Activated B cell treated with CpG ODN at 0.5 μM for 24 hours (primary cell): ENCODE results near the gene METTL24. TPM values are rescaled to one million over a fixed set of nuclear protein-coding genes. Genes with fewer than 3 reads are reported as not detected.
"Not testable (repeated sequence)": the region's sequence is repeated elsewhere in the genome, so short reads cannot be mapped to it uniquely, and the experiment has no call there.

Experiments used
- ATAC-seq: fragments of 200-7000 bp; cut with Tn5 transposase; one replicate; pipeline ENCODE4 v1.10.0; 2021; ENCODE audit warnings: low read depth, mild to moderate bottlenecking, moderate library complexity
- CTCF ChIA-PET: fragments of 350-600 bp; sonication (Branson Sonifier 250); formaldehyde crosslinking; loops from one replicate; lab custom pipeline; 2021; ENCODE audit warnings: antibody characterized with exemption; lab: Charles Lee
- POLR2A ChIA-PET: fragments of 350-600 bp; sonication (Branson Sonifier 250); formaldehyde crosslinking; loops from one replicate; lab custom pipeline; 2021; ENCODE audit warnings: antibody characterized with exemption; lab: Charles Lee
- DNase-seq: peaks from one replicate; pipeline ENCODE4 v3.0.0; 2022
- H3K27ac Mint-ChIP-seq: one replicate; pipeline ENCODE4 v1.8.0; 2020; ENCODE audit warnings: mixed read lengths
- H3K27me3 Mint-ChIP-seq: one replicate; pipeline ENCODE4 v1.8.0; 2021; ENCODE audit warnings: mixed read lengths
- H3K36me3 Mint-ChIP-seq: one replicate; pipeline ENCODE4 v1.8.0; 2021; ENCODE audit warnings: low read depth, mixed read lengths
- H3K4me1 Mint-ChIP-seq: one replicate; pipeline ENCODE4 v1.8.0; 2021; ENCODE audit warnings: mixed read lengths
- H3K4me3 Mint-ChIP-seq: one replicate; pipeline ENCODE4 v1.8.0; 2020; ENCODE audit warnings: mild to moderate bottlenecking, mixed read lengths
- H3K9me3 Mint-ChIP-seq: one replicate; pipeline ENCODE4 v1.8.0; 2020; ENCODE audit warnings: mixed read lengths
- intact Hi-C: fragments of 100-400 bp; cut with micrococcal nuclease; formaldehyde crosslinking; loops from one replicate; pipeline ENCODE4 v1.15.1; 2024
- total RNA-seq: library from RNA; stranded (reverse); gene quantifications from 2 replicates; pipeline ENCODE4 v1.2.3, GENCODE V29; 2022
- TF ChIP-seq, protein P1 (sequence below): fragments of 200-600 bp; IDR thresholded peaks from one replicate; pipeline ENCODE4 v1.8.0; 2022; ENCODE audit warnings: antibody characterized with exemption, mild to moderate bottlenecking

Gene METTL24
- total RNA-seq, 1 donor from 2014 or later = not detected

DNA sequence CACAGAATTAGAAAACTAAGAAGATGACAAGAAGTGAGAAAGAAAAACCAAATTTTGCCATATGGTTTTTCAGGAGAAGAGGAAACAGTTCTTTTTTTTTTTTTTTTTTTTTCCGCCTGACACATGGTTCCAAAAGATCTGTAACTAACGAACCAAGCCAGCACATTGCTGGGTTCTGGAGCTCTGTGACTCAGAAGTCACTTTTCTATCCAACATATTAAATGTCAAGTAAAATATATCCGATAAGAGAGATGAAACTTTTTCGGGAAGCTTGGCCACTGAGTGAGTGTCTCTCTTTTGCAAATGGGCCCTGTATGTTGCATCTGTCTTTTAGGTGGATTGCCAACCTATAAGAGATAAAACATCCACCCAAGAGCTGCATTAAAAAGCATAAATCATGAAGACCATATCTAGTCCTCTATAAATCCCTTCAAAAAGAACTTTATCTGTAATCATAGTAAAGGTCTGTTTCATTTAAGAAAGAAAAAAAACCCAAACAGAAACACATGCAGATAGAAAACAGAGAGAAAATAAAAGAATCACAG lies 4.6 kb downstream of the METTL24 start:
- ChIA-PET POLR2A (no interaction called here), CTCF (no interaction called here)
- no peaks in the 10 kb centered on the region for H3K36me3 Mint-ChIP-seq
- H3K9me3 Mint-ChIP-seq = no peaks in the 10 kb centered on the region
- peaks cover 21% of the 10 kb centered on the region for H3K27me3 Mint-ChIP-seq
- intact Hi-C loops = no loop called here
- DNase-seq (no peak), ATAC-seq (no peak)
- peaks cover 4% of the 10 kb centered on the region for H3K4me1 Mint-ChIP-seq
- TF ChIP-seq, protein P1, sequence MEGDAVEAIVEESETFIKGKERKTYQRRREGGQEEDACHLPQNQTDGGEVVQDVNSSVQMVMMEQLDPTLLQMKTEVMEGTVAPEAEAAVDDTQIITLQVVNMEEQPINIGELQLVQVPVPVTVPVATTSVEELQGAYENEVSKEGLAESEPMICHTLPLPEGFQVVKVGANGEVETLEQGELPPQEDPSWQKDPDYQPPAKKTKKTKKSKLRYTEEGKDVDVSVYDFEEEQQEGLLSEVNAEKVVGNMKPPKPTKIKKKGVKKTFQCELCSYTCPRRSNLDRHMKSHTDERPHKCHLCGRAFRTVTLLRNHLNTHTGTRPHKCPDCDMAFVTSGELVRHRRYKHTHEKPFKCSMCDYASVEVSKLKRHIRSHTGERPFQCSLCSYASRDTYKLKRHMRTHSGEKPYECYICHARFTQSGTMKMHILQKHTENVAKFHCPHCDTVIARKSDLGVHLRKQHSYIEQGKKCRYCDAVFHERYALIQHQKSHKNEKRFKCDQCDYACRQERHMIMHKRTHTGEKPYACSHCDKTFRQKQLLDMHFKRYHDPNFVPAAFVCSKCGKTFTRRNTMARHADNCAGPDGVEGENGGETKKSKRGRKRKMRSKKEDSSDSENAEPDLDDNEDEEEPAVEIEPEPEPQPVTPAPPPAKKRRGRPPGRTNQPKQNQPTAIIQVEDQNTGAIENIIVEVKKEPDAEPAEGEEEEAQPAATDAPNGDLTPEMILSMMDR = no peak
- no peak overlapping the region for H3K4me3 Mint-ChIP-seq
- no peak overlapping the region for H3K27ac Mint-ChIP-seq

DNA sequence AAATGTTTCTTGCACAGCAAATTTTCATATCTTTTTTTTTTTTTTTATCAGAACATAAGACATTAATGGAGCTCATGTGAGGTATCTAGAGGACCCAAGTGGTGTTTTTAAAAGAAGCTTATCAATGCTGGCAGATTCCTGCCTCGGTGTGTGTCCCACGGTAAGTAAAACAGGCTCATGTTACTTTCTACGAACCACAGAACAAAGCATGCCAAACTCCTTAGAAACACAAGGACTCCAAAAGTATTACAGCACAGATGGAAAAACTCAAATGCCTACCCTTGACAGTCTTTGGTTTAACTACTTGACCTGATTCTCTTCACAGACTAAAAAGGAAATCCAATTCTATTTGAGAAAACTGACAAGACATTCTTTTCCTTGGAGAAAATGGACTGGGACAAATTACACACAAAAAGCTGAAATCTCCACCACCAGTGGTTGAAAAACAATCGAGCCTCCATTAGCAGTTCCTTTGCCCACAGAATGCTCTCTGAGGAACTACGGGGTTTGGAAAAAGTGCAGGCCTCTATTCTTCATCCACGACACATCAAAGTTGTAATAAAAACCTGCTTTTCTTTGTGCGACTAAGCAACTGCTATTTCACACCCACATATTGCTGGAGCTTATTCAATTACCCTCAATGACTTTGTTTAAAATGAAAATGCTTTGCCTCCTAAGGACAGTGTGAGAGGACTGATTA lies 5.4 kb downstream of the METTL24 start:
- no peak overlapping the region for H3K27ac Mint-ChIP-seq
- peaks cover 4% of the 10 kb centered on the region for H3K4me1 Mint-ChIP-seq
- DNase-seq = no peak
- no peaks in the 10 kb centered on the region for H3K9me3 Mint-ChIP-seq
- TF ChIP-seq, protein P1 = no peak
- intact Hi-C loops = no loop called here
- ATAC-seq = no peak
- no peaks in the 10 kb centered on the region for H3K36me3 Mint-ChIP-seq
- no peak overlapping the region for H3K4me3 Mint-ChIP-seq
- peaks cover 20% of the 10 kb centered on the region for H3K27me3 Mint-ChIP-seq
- ChIA-PET CTCF (no interaction called here), POLR2A (no interaction called here)

DNA sequence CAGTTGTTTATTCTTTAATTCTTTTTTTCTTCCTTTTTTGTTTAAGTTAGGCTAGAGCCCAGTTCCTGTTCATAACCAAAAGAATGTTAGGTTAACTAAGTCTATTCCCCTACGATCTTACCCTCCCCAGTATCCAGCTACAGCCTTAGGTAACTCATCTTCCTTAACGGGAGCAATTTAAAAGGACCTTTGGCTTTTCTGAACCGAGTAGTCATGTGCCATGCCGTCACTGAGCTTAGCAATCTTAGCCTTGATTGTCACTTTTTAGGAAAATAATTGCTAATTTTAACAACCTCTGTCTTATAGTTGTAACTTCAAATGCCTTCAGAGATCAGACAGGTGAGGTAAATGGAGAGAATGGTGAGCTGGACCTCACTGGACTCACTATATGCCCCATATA lies 6.2 kb downstream of the METTL24 start:
- CTCF ChIA-PET = no interaction called here

DNA sequence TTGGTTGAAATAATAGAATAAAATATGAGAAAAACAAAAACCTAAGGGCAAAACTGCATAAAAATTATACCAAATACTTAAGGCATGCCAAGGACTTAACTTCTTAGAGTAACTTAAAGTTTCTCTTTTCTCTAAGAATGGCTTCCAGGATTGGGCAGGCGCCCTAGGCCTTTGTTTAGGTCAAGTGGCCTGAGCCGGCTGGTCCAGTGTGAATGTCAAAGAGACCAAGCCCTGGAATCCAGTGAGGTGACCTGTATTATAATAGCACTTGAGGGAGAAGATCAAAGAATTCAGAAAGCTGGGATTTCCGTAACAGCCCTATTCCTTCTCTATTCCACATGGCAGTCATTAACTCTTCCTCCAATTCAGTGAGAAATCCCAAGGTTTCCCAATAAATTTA lies 6.6 kb downstream of the METTL24 start:
- CTCF ChIA-PET = no interaction called here
- Mint-ChIP-seq H3K27me3 (peaks cover 9% of the 10 kb centered on the region), H3K4me1 (no peaks in the 10 kb centered on the region), H3K27ac (no peak overlapping the region), H3K9me3 (no peaks in the 10 kb centered on the region), H3K4me3 (no peak overlapping the region), H3K36me3 (no peaks in the 10 kb centered on the region)
- TF ChIP-seq, protein P1 = no peak
- ATAC-seq = no peak
- POLR2A ChIA-PET = no interaction called here
- DNase-seq = no peak
- intact Hi-C loops = no loop called here

More for the DNA sequence above, 6.2 kb downstream of the METTL24 start:
- H3K36me3 Mint-ChIP-seq = no peaks in the 10 kb centered on the region
- no peak for ATAC-seq
- POLR2A ChIA-PET = no interaction called here
- TF ChIP-seq, protein P1 = no peak
- H3K4me3 Mint-ChIP-seq = no peak overlapping the region
- no peaks in the 10 kb centered on the region for H3K9me3 Mint-ChIP-seq
- peaks cover 14% of the 10 kb centered on the region for H3K27me3 Mint-ChIP-seq
- no peak for DNase-seq
- H3K4me1 Mint-ChIP-seq = peaks cover under 1% of the 10 kb centered on the region
- no peak overlapping the region for H3K27ac Mint-ChIP-seq
- intact Hi-C loops = no loop called here

DNA sequence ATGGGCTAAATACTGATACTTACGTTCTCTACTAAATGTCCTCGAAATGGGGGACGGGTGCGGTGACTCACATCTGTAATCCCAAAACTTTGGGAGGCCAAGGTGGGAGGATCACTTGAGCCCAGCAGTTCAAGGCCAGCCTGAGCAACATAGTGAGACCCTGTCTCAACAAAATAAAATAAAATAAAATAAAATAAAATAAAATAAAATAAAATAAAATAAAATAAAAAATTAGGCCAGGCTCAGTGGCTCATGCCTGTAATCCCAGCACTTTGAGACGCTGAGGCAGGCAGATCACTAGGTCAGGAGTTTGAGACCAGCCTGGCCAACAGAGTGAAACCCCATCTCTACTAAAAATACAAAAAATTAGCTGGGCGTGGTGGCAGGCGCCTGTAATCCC lies 7.6 kb downstream of the METTL24 start:
- H3K4me3 Mint-ChIP-seq, H3K27ac Mint-ChIP-seq, intact Hi-C loops, POLR2A ChIA-PET, H3K9me3 Mint-ChIP-seq, CTCF ChIA-PET, H3K36me3 Mint-ChIP-seq, H3K4me1 Mint-ChIP-seq, ATAC-seq, DNase-seq, H3K27me3 Mint-ChIP-seq: not testable (repeated sequence)
